CD8-positive, alpha-beta memory T cell (primary cell): ENCODE results near the gene CXorf49. TPM values are rescaled to one million over a fixed set of nuclear protein-coding genes. Genes with fewer than 3 reads are reported as not detected.
"Not testable (repeated sequence)": the region's sequence is repeated elsewhere in the genome, so short reads cannot be mapped to it uniquely, and the experiment has no call there.

ENCODE experiments used
- CTCF ChIA-PET: fragments of 350-600 bp; sonication (Branson Sonifier 250); formaldehyde crosslinking; loops from one replicate; lab custom pipeline; 2021; ENCODE audit warnings: antibody characterized with exemption; lab: Charles Lee
- POLR2A ChIA-PET: fragments of 350-600 bp; sonication (Branson Sonifier 250); formaldehyde crosslinking; loops from one replicate; lab custom pipeline; 2021; ENCODE audit warnings: antibody characterized with exemption; lab: Charles Lee
- DNase-seq, 5 donors: peaks; one replicate each; pipeline versions ENCODE4 v3.0.0 to v3.0.0-alpha.2; 2020 to 2022; ENCODE audit warnings: mixed read lengths in 1 of 5
- H3K27ac ChIP-seq: one replicate; pipeline ENCODE4 v1.7.0; 2013; ENCODE audit warnings: low read depth, mild to moderate bottlenecking, low read length, moderate library complexity
- H3K27me3 ChIP-seq: 2 replicates; pipeline ENCODE4 v1.7.0; 2013; ENCODE audit warnings: low read length, mild to moderate bottlenecking; ENCODE audit not compliant: insufficient read depth, poor library complexity, severe bottlenecking
- H3K36me3 ChIP-seq: 2 replicates; pipeline ENCODE4 v1.7.0; 2013; ENCODE audit warnings: mild to moderate bottlenecking, low read length, moderate library complexity; ENCODE audit not compliant: insufficient read depth
- H3K4me1 ChIP-seq: 2 replicates; pipeline ENCODE4 v1.7.0; 2013; ENCODE audit warnings: mild to moderate bottlenecking, low read length, moderate library complexity; ENCODE audit not compliant: insufficient read depth
- H3K4me3 ChIP-seq: 2 replicates; pipeline ENCODE4 v1.7.0; 2013; ENCODE audit warnings: mild to moderate bottlenecking, low read length
- H3K9me3 ChIP-seq: 2 replicates; pipeline ENCODE4 v1.7.0; 2013; ENCODE audit warnings: mild to moderate bottlenecking, low read length
- H3K27ac Mint-ChIP-seq, 8 donors: one replicate each; pipeline ENCODE4 v1.8.0; 2020 to 2021; ENCODE audit warnings: mixed read lengths in 8 of 8, mild to moderate bottlenecking in 6 of 8, inconsistent platforms in 3 of 8, moderate library complexity in 3 of 8
- H3K27me3 Mint-ChIP-seq, 2 donors: one replicate each; pipeline ENCODE4 v1.8.0; 2020 to 2021; ENCODE audit warnings: mixed read lengths in 2 of 2, mild to moderate bottlenecking in 1 of 2, moderate library complexity in 1 of 2
- H3K36me3 Mint-ChIP-seq, 3 donors: one replicate each; pipeline ENCODE4 v1.8.0; 2020 to 2021; ENCODE audit warnings: mixed read lengths in 3 of 3, inconsistent platforms in 1 of 3, mild to moderate bottlenecking in 1 of 3
- H3K4me1 Mint-ChIP-seq, 3 donors: one replicate each; pipeline ENCODE4 v1.8.0; 2020 to 2021; ENCODE audit warnings: mixed read lengths in 3 of 3, inconsistent platforms in 1 of 3, mild to moderate bottlenecking in 1 of 3
- H3K4me3 Mint-ChIP-seq, 7 donors: one replicate each; pipeline ENCODE4 v1.8.0; 2020 to 2021; ENCODE audit warnings: mixed read lengths in 7 of 7, mild to moderate bottlenecking in 6 of 7, moderate library complexity in 4 of 7, inconsistent platforms in 2 of 7
- H3K9me3 Mint-ChIP-seq, 5 donors: one replicate each; pipeline ENCODE4 v1.8.0; 2020 to 2022; ENCODE audit warnings: mixed read lengths in 5 of 5, mild to moderate bottlenecking in 3 of 5, moderate library complexity in 2 of 5, inconsistent platforms in 1 of 5
- polyA plus RNA-seq: library from polyadenylated mRNA; unstranded; fragments of 300-500 nt; fragmentation: Illumina TruSeq; gene quantifications from one replicate; pipeline ENCODE4 v1.2.3, GENCODE V29; 2021
- total RNA-seq, 2 experiments: library from RNA; stranded (reverse); gene quantifications; one replicate each; pipeline ENCODE4 v1.2.3, GENCODE V29; 2021

CXorf49 gene
- total and polyA plus RNA-seq, 3 experiments from 2014 or later, result not detected

DNA sequence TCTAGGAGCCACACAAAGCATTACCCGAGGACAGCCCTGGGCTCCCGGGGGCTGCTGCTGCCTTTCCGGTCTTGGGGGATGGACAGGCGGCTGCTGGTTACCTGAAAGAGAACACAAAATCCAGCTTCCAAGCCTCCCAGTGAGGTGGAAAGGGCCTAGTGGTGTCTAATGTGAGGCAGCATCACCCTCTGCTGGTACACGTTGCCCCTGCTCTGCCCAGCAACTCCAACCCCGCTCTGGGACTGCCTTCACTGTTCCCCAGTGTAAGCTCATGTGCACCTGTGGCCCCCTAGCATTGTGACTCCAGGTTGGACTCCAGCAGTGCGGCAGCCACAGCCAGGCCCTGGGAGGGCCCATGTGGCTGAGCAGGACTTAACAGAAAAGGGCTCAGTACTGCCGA, 2.5 kb downstream of the CXorf49 start:
- H3K4me1 Mint-ChIP-seq, H3K9me3 Mint-ChIP-seq, H3K36me3 ChIP-seq, H3K27me3 ChIP-seq, H3K27ac ChIP-seq, H3K4me3 ChIP-seq, H3K27me3 Mint-ChIP-seq, H3K27ac Mint-ChIP-seq, H3K36me3 Mint-ChIP-seq, DNase-seq, H3K4me3 Mint-ChIP-seq, H3K4me1 ChIP-seq, H3K9me3 ChIP-seq, CTCF ChIA-PET, POLR2A ChIA-PET: not testable (repeated sequence)

DNA sequence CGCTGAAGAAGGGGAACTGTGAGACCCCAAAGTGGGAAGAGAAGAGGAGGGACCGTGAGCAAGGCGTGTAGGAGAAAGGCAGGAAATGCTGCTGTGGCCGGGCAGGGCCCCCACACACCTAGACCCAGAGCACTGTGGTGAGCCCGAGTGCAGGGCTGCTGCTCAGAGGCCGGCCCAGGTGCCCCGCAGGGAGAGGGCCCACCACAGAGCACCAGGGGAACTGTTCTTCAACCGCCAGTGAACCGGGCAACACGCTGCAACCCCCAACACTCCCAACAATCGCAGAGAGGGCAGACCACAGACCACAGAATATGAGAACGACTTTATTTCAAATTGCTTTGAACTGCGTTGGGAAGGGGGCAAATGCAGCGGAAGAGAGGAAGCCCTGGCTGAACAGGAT, 4.0 kb downstream of the CXorf49 start:
- H3K27me3 ChIP-seq, H3K9me3 ChIP-seq, CTCF ChIA-PET, H3K4me3 ChIP-seq, H3K36me3 ChIP-seq, DNase-seq, H3K27me3 Mint-ChIP-seq, POLR2A ChIA-PET, H3K4me1 Mint-ChIP-seq, H3K36me3 Mint-ChIP-seq, H3K4me1 ChIP-seq, H3K4me3 Mint-ChIP-seq, H3K9me3 Mint-ChIP-seq, H3K27ac Mint-ChIP-seq, H3K27ac ChIP-seq: not testable (repeated sequence)

DNA sequence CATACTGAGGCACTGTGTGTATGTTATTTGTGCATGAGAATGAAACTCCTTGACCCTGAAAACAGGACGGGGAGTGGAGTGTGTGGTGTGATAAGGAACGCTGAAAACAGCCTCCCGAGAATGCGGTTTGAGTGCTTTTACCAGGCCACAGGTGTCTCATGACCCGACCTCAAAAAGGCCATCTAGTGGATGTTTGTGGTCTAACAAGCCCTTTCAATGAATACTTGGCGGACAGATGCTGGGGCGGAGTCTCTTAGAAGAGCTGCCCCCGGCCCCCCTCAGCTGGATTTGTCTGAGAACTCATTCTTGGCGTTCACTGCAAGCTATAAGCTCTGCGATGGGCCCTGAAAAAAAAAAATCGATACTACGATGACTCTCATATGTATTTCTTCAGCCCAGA, 15.2 kb downstream of the CXorf49 start:
- H3K27me3 ChIP-seq, H3K27ac ChIP-seq, H3K36me3 Mint-ChIP-seq, H3K27me3 Mint-ChIP-seq, DNase-seq, CTCF ChIA-PET, H3K4me3 Mint-ChIP-seq, H3K4me3 ChIP-seq, H3K4me1 Mint-ChIP-seq, H3K9me3 ChIP-seq, H3K36me3 ChIP-seq, H3K27ac Mint-ChIP-seq, H3K4me1 ChIP-seq, POLR2A ChIA-PET, H3K9me3 Mint-ChIP-seq: not testable (repeated sequence)

DNA sequence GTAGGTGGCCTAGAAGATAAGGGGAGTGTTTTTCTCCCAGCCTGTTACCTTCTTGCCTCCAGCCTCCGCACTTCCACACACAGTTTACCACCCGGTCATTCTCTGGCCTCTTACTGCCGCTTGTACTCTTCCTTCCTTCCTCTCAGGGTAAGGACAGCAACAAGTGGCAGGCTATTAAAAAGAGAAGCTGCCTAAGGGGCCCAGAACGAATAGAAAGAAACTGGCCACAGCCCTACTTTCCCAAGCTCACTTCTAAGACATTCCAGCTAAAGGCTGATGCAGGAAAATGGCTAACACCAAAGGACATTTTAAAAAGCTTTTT, 19.1 kb downstream of the CXorf49 start:
- H3K4me3 ChIP-seq, H3K27ac Mint-ChIP-seq, H3K36me3 ChIP-seq, H3K36me3 Mint-ChIP-seq, H3K4me1 ChIP-seq, POLR2A ChIA-PET, H3K9me3 Mint-ChIP-seq, DNase-seq, H3K9me3 ChIP-seq, H3K27me3 ChIP-seq, H3K4me3 Mint-ChIP-seq, H3K4me1 Mint-ChIP-seq, CTCF ChIA-PET, H3K27ac ChIP-seq, H3K27me3 Mint-ChIP-seq: not testable (repeated sequence)

DNA sequence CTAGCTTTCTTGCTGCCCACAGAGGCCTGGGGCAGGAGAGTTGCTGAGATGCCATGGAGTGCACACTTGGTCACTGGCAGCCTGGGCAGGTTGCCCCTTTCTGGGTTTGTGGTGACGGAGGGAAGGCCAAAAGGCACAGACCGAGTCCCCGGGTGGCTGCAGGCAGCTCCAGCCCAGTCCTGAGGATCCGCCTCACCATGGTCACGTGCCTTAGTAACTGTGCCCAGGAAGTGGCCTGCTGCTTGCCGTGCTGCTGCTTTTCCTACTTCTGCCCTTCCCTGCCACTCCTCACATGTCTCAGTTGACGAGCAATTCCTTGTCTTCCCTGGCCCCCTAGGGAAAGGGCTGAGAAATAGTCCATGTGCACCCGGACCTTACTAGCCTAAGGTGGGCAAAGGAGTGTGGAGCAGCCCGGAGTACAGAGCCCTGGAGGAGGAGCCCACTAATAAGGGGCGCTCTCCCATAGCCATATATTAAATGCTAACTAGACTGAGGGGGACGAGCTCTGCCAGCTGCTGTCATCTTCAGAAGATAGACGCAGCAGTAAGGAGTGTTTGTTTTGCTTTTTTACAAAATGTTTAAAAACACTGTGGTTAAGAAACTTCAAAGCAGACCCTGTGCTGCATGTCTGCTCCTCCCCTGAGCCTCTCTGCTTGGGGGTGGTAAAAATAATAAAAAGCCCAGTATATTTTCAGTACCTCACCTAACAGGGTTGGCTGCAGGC, 19.6 kb downstream of the CXorf49 start:
- DNase-seq, H3K4me3 ChIP-seq, H3K27ac ChIP-seq, POLR2A ChIA-PET, H3K27me3 Mint-ChIP-seq, H3K27ac Mint-ChIP-seq, H3K4me1 Mint-ChIP-seq, CTCF ChIA-PET, H3K9me3 ChIP-seq, H3K27me3 ChIP-seq, H3K9me3 Mint-ChIP-seq, H3K4me3 Mint-ChIP-seq, H3K4me1 ChIP-seq, H3K36me3 Mint-ChIP-seq, H3K36me3 ChIP-seq: not testable (repeated sequence)

DNA sequence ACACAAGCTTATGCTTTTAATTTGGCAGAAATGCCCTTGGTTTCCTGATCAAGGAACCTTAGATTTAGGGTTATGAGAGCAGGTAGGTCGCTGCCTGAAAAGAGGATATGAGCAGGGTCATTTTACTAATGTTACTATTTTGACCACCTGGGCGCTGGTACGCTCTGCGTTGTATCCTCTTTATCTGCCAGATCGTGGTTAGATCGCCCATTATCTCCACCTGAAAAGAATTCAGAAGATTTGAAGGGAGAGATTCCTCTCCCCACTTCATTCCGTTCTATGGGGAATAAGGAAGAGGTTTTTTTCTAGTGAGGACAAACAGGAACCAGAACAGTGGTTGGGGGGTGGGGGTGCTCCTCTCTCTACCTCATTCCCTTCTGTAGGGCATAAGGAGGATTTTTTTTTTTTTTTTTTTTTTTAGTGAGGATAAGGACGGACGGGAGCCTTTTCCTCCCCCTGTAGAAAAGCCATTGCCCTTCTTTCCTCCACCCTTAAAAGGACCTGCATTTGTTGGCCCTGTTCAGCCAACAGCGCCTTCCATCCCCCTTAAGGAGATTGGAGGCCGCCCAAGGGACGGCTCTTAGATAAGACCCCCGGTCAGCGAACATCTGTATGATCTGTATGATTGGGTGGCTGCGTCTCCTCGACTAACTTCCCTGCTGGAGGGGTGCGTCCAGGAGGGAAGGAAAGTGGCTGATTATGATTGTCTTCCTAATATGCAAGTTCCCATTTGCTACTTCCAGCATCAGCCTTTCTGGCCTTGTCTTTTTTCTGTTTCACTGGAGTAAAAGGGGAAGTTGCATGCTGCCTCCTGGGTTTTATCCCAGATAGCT, 20.4 kb downstream of the CXorf49 start:
- H3K4me3 Mint-ChIP-seq, H3K27ac Mint-ChIP-seq, H3K4me1 Mint-ChIP-seq, H3K9me3 ChIP-seq, H3K27ac ChIP-seq, H3K36me3 ChIP-seq, CTCF ChIA-PET, H3K36me3 Mint-ChIP-seq, POLR2A ChIA-PET, H3K4me3 ChIP-seq, H3K9me3 Mint-ChIP-seq, H3K4me1 ChIP-seq, DNase-seq, H3K27me3 Mint-ChIP-seq, H3K27me3 ChIP-seq: not testable (repeated sequence)

DNA sequence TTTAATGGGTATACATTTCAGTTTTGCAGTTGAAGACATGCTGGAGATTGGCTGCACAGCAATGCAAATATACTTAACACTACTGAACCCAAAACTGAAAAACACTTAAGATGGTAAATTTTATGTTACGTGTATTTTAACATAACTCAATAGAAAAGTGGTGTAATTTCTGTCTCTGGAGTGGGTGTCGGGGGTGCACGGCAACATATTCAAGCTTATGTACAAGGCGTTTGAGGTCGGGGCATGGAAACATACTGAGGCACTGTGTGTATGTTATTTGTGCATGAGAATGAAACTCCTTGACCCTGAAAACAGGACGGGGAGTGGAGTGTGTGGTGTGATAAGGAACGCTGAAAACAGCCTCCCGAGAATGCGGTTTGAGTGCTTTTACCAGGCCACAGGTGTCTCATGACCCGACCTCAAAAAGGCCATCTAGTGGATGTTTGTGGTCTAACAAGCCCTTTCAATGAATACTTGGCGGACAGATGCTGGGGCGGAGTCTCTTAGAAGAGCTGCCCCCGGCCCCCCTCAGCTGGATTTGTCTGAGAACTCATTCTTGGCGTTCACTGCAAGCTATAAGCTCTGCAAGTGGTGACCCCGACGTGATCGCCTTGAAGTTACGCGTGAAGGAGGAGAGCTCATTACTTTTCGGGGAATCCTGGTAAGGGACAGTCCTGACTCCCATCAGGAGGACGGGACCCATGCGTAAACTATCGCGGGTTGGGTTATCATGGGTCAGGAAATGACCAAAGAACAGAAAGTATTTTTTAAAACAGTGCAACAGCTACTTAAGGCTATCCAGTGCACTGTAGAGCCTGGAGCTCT, 21.2 kb downstream of the CXorf49 start:
- H3K4me1 Mint-ChIP-seq, H3K27ac ChIP-seq, H3K27me3 Mint-ChIP-seq, POLR2A ChIA-PET, H3K9me3 Mint-ChIP-seq, H3K27ac Mint-ChIP-seq, H3K4me3 Mint-ChIP-seq, H3K36me3 Mint-ChIP-seq, H3K9me3 ChIP-seq, DNase-seq, CTCF ChIA-PET, H3K27me3 ChIP-seq, H3K36me3 ChIP-seq, H3K4me3 ChIP-seq, H3K4me1 ChIP-seq: not testable (repeated sequence)

DNA sequence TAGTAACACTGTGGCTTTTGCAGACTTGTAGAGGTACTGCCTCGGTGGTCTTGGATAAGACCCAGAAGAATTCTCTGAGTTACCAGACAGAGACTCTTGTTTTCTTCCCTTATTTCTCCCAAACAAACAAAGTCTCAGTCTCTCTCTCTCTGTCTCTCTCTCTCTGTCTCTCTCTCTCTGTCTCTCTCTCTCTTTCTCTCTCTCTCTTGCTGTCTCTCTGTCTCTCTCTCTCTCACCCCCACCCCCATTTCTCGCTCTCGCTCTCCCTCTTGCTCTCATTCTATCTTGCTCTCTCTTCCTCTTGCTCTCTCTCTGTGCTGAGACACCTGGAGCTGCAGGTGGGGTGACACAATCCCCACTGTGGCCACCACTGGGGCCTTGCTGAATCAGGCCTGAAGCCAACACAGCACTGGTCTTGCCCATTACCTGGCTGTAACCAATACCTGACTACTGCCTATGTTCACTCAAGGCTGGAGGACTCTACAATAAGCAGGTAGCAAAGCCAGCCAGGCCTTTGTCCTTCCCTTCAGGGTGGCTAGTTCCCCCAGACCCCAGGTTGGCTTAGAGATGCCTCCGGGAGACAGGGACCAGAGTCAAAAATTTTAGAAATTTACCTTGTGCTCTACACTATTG, 38.4 kb downstream of the CXorf49 start:
- H3K9me3 Mint-ChIP-seq, result no peaks in the 10 kb centered on the region
- no peaks in the 10 kb centered on the region for H3K36me3 Mint-ChIP-seq
- H3K4me3 ChIP-seq, result no peak overlapping the region
- H3K27me3 Mint-ChIP-seq, result peaks cover 0 to 2% of the 10 kb centered on the region in 2 donors
- POLR2A ChIA-PET, result no interaction called here
- no peaks in the 10 kb centered on the region for H3K9me3 ChIP-seq
- H3K4me3 Mint-ChIP-seq, result no peak overlapping the region
- H3K4me1 Mint-ChIP-seq, result no peaks in the 10 kb centered on the region
- CTCF ChIA-PET, result no interaction called here
- no peaks in the 10 kb centered on the region for H3K36me3 ChIP-seq
- DNase-seq, result no peak
- H3K27ac ChIP-seq, result no peak overlapping the region
- no peaks in the 10 kb centered on the region for H3K27me3 ChIP-seq
- H3K4me1 ChIP-seq, result no peaks in the 10 kb centered on the region
- no peak overlapping the region for H3K27ac Mint-ChIP-seq
